PC-9 (cell line): ENCODE measurements around the gene C1orf105. TPM values are rescaled to one million over a fixed set of nuclear protein-coding genes. Genes with fewer than 3 reads are reported as not detected.

Source experiments
- BruUV-seq: library from RNA; stranded (reverse); fragments of 400-500 nt; replicated peaks from 2 replicates; lab custom pipeline; 2021; lab: Mats Ljungman, UMichigan
- CTCF ChIA-PET: fragments of 300-600 bp; sonication (Branson Sonifier 250); formaldehyde crosslinking; loops from one replicate; lab custom pipeline; 2022; ENCODE audit warnings: antibody characterized with exemption; lab: Charles Lee
- POLR2A ChIA-PET: fragments of 300-600 bp; sonication (Branson Sonifier 250); formaldehyde crosslinking; loops from one replicate; lab custom pipeline; 2022; ENCODE audit warnings: antibody characterized with exemption; ENCODE audit not compliant: unreplicated experiment; lab: Charles Lee
- DNase-seq, 2 experiments: peaks; one replicate each; pipeline versions ENCODE4 v3.0.0 to v3.0.0-alpha.2; 2015 to 2022; ENCODE audit warnings: mixed read lengths in 1 of 2
- H2AFZ ChIP-seq: fragments of 200-600 bp; sonication (generic); 2 replicates; pipeline ENCODE4 v1.8.1; 2017; ENCODE audit warnings: antibody characterized with exemption
- H3F3A ChIP-seq: fragments of 200-600 bp; sonication (generic); 2 replicates; pipeline ENCODE4 v1.8.1; 2017; ENCODE audit warnings: antibody characterized with exemption, mild to moderate bottlenecking, low read depth; ENCODE audit not compliant: insufficient read depth
- H3K27ac ChIP-seq: fragments of 200-600 bp; sonication (generic); 2 replicates; pipeline ENCODE4 v1.6.1; 2016; ENCODE audit warnings: mixed run types
- H3K27me3 ChIP-seq: fragments of 200-600 bp; sonication (generic); 2 replicates; pipeline ENCODE4 v1.6.1; 2016; ENCODE audit warnings: low read depth, mixed run types; ENCODE audit not compliant: insufficient read depth
- H3K36me3 ChIP-seq: fragments of 200-600 bp; sonication (generic); 2 replicates; pipeline ENCODE4 v1.6.1; 2016; ENCODE audit warnings: low read depth, mixed run types
- H3K4me1 ChIP-seq: fragments of 200-600 bp; sonication (generic); replicated peaks from 2 replicates; pipeline ENCODE4 v1.6.1; 2016; ENCODE audit warnings: mixed run types; ENCODE audit not compliant: insufficient read depth
- H3K4me2 ChIP-seq: fragments of 200-600 bp; sonication (generic); 2 replicates; pipeline ENCODE4 v1.6.1; 2017; ENCODE audit warnings: mixed run types
- H3K4me3 ChIP-seq: fragments of 200-600 bp; sonication (generic); 2 replicates; pipeline ENCODE4 v1.6.1; 2016; ENCODE audit warnings: mixed run types
- H3K79me2 ChIP-seq: fragments of 200-600 bp; sonication (generic); 2 replicates; pipeline ENCODE4 v1.6.1; 2017; ENCODE audit warnings: low read depth, mixed run types
- H3K9me2 ChIP-seq: fragments of 200-600 bp; sonication (generic); 2 replicates; pipeline ENCODE4 v1.8.1; 2017; ENCODE audit warnings: mild to moderate bottlenecking; ENCODE audit not compliant: insufficient read depth
- H3K9me3 ChIP-seq: fragments of 200-600 bp; sonication (generic); 2 replicates; pipeline ENCODE4 v1.8.1; 2016; ENCODE audit warnings: low read depth; ENCODE audit not compliant: insufficient read depth
- H4K20me1 ChIP-seq: fragments of 200-600 bp; sonication (generic); 2 replicates; pipeline ENCODE4 v1.8.1; 2017; ENCODE audit not compliant: insufficient read depth
- EZH2 ChIP-seq: fragments of 200-600 bp; sonication (generic); IDR thresholded peaks from 2 replicates; pipeline ENCODE4 v1.8.0; 2017; ENCODE audit warnings: antibody characterized with exemption, low read depth
- intact Hi-C: fragments of 100-400 bp; cut with micrococcal nuclease; formaldehyde crosslinking; loops from one replicate; pipeline ENCODE4 v1.10.0; 2022; ENCODE audit not compliant: unreplicated experiment
- total RNA-seq: library from RNA; stranded (reverse); gene quantifications from 2 replicates; pipeline ENCODE4 v1.2.3, GENCODE V29; 2021
- TF ChIP-seq, protein P1 (sequence below): fragments of 200-600 bp; sonication (generic); conservative IDR thresholded peaks from 2 replicates; pipeline ENCODE4 v1.6.1; 2017; ENCODE audit warnings: mixed run types, antibody characterized with exemption, mild to moderate bottlenecking, moderate library complexity

C1orf105 gene
- total RNA-seq, 1 experiment from 2014 or later = not detected

DNA sequence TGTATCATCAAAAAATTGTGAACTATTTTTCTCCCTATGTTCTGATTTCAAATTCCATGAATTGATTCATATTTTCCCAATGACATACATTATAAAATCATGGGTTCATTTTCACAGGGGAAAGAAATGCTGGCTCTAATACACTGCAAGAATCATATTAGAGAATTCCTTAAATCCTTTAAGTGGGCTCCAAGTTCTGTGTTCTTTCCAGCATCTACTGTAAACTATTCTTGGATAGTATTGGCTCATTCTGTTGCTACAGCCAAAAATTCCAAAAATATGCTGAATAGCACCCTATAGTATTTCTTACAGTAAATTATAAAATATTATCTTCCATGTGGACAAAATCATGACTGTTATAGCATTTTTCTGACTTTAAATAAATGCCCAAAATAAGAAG, 19.0 kb upstream of the C1orf105 start:
- no peaks in the 10 kb centered on the region for H3K36me3 ChIP-seq
- TF ChIP-seq, protein P1, sequence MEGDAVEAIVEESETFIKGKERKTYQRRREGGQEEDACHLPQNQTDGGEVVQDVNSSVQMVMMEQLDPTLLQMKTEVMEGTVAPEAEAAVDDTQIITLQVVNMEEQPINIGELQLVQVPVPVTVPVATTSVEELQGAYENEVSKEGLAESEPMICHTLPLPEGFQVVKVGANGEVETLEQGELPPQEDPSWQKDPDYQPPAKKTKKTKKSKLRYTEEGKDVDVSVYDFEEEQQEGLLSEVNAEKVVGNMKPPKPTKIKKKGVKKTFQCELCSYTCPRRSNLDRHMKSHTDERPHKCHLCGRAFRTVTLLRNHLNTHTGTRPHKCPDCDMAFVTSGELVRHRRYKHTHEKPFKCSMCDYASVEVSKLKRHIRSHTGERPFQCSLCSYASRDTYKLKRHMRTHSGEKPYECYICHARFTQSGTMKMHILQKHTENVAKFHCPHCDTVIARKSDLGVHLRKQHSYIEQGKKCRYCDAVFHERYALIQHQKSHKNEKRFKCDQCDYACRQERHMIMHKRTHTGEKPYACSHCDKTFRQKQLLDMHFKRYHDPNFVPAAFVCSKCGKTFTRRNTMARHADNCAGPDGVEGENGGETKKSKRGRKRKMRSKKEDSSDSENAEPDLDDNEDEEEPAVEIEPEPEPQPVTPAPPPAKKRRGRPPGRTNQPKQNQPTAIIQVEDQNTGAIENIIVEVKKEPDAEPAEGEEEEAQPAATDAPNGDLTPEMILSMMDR = no peak
- no peak for TF ChIP-seq EZH2
- no peak overlapping the region for H3K4me3 ChIP-seq
- H3K79me2 ChIP-seq = no peaks in the 10 kb centered on the region
- no peak overlapping the region for H2AFZ ChIP-seq
- H3K9me2 ChIP-seq = 0 out of 2 replicates have a peak, but pooled peaks cover 9% of the 10 kb centered on the region
- H3F3A ChIP-seq = no peaks in the 10 kb centered on the region
- no peak overlapping the region for H3K4me2 ChIP-seq
- H3K9me3 ChIP-seq = peaks cover under 1% of the 10 kb centered on the region; the same call in 1 of the 2 replicates
- H3K27me3 ChIP-seq = no peaks in the 10 kb centered on the region
- ChIA-PET POLR2A (no interaction called here), CTCF (interaction anchor here (0.6 kb wide), 1 partner anchor 241 kb away, joined by 3 read pairs; no protein-coding TSS in a partner anchor)
- H3K27ac ChIP-seq = no peak overlapping the region
- intact Hi-C loops = no loop called here
- H3K4me1 ChIP-seq = no peaks in the 10 kb centered on the region
- DNase-seq = no peak
- BruUV-seq = no TSS peak
- no peaks in the 10 kb centered on the region for H4K20me1 ChIP-seq

- Histone ChIP-seq H3K4me3 (no peak overlapping the region), H3K36me3 (no peaks in the 10 kb centered on the region), H3K27ac (no peak overlapping the region), H2AFZ (no peak overlapping the region), H3K27me3 (no peaks in the 10 kb centered on the region), H3K4me1 (no peaks in the 10 kb centered on the region), H3K79me2 (no peaks in the 10 kb centered on the region), H3K9me3 (peaks cover 3% of the 10 kb centered on the region; the same call in 1 of the 2 replicates), H3K4me2 (no peak overlapping the region), H3K9me2 (0 out of 2 replicates have a peak, but pooled peaks cover 9% of the 10 kb centered on the region), H3F3A (no peaks in the 10 kb centered on the region), H4K20me1 (no peaks in the 10 kb centered on the region)
- TF ChIP-seq EZH2 = no peak
- TF ChIP-seq, protein P1 = no peak
- POLR2A ChIA-PET = no interaction called here
- intact Hi-C loops = no loop called here
- CTCF ChIA-PET = no interaction called here
- no peak for DNase-seq
- BruUV-seq = no TSS peak
Observed at GRCh38 chr1:172401892-172402291, 18.6 kb upstream of the C1orf105 start.

DNA sequence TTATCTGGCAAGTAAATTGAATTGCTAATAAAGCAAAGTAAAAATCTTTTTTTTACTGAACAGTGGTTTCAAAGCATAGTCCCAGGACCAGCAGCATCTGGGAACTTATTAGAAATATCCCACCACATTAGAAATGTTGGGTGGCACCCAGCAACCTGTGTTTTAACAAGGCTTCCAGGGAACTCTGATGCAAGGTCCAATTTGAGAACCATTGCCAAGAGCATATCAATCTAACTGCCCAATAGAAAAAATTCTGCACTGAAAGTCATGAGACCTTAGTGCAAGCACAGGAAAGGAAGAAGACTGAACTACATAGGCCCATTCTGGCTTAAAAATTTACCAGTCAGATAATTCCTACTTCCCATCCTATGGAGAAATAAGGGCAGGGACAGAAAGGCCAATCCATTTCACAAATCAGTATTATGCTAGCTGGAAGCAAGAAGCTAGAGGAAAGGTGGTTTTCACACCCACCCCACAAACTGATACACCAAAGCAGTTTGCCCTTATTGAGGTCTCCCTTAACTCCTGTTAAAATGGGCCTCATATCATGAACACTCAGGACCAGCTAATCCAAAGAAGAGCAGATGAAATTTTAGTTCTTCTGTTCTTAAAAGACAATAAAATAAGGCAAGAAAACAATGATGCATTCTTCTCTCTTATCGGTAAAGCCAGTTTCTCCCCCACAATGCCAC, 17.5 kb upstream of the C1orf105 start:
- Histone ChIP-seq H3K27me3 (no peaks in the 10 kb centered on the region), H4K20me1 (no peaks in the 10 kb centered on the region), H3K79me2 (no peaks in the 10 kb centered on the region), H2AFZ (no peak overlapping the region), H3K4me2 (no peak overlapping the region), H3K9me3 (peaks cover 3% of the 10 kb centered on the region; the same call in 1 of the 2 replicates), H3K9me2 (0 out of 2 replicates have a peak, but pooled peaks cover 9% of the 10 kb centered on the region), H3K36me3 (no peaks in the 10 kb centered on the region), H3K4me1 (no peaks in the 10 kb centered on the region), H3K27ac (no peak overlapping the region), H3K4me3 (no peak overlapping the region), H3F3A (no peaks in the 10 kb centered on the region)
- DNase-seq = no peak
- intact Hi-C loops = no loop called here
- CTCF ChIA-PET = interaction anchor here (0.6 kb wide), 1 partner anchor 266 kb away, joined by 4 read pairs; no protein-coding TSS in a partner anchor
- no TSS peak for BruUV-seq
- POLR2A ChIA-PET = no interaction called here
- TF ChIP-seq EZH2 = no peak
- TF ChIP-seq, protein P1 = no peak
